Thyroid gland (tissue), 4 donors: ENCODE measurements around the gene FREY1.

Experiments used
- POLR2A ChIP-seq, 2 donors: fragments of 450-650 bp; IDR thresholded peaks; one replicate each; pipeline ENCODE4 v1.6.1; 2017; ENCODE audit warnings: antibody characterized with exemption in 2 of 2, mild to moderate bottlenecking in 2 of 2, moderate library complexity in 1 of 2
- TF ChIP-seq, protein P1 (sequence below), 6 experiments: fragments of 200-600 bp in 3 of 6; fragments of 450-650 bp in 3 of 6; sonication (generic) in 3 of 6; IDR thresholded peaks; one replicate each; pipeline ENCODE4 v1.5.1; 2016 to 2019; ENCODE audit warnings: antibody characterized with exemption in 6 of 6, mild to moderate bottlenecking in 2 of 6, inconsistent platforms in 1 of 6, moderate library complexity in 1 of 6

DNA sequence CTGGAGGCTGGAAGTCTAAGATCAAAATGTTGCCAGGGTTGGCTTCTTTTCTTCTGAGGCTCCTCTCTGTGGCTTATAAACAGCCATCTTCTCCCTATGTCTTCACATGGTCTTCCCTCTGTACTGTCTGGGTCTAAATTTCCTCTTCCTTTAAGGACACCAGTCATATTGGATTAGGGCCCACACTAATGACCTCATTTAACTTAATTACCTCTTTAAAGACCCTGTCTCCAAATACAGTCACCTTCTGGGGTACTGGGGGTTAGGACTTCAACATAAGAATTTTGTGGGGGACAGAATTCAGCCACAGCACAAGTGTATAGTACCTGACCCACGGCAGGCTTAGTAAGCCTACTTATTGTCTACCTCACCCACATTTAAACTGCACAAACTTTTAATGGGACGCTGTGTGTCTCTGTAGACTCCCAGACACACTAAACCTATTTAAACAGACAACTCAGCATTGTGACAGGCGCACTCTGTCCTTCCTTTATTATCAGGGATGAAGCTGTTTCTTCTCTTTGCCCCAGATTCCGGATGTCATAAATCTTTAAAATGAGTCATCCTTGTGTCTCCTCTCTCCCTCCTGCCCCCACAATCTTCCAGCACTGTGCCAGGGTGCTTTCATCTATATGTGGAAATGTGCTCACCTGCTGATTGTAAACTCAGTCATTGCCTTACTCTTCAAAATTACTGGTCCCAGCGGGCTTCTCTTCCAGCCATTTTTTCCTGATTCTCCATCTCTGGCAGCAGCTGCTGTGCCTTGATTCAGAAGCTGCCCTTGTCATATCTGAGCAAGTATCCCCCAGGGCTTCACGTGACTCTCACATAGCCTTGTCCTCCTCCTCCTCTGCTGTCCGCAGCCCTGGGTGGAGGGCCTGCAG lies 27.0 kb downstream of the FREY1 start:
- TF ChIP-seq, protein P1, sequence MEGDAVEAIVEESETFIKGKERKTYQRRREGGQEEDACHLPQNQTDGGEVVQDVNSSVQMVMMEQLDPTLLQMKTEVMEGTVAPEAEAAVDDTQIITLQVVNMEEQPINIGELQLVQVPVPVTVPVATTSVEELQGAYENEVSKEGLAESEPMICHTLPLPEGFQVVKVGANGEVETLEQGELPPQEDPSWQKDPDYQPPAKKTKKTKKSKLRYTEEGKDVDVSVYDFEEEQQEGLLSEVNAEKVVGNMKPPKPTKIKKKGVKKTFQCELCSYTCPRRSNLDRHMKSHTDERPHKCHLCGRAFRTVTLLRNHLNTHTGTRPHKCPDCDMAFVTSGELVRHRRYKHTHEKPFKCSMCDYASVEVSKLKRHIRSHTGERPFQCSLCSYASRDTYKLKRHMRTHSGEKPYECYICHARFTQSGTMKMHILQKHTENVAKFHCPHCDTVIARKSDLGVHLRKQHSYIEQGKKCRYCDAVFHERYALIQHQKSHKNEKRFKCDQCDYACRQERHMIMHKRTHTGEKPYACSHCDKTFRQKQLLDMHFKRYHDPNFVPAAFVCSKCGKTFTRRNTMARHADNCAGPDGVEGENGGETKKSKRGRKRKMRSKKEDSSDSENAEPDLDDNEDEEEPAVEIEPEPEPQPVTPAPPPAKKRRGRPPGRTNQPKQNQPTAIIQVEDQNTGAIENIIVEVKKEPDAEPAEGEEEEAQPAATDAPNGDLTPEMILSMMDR (IDR thresholded peaks at IDR 0.05), result no peak
- TF ChIP-seq POLR2A (IDR thresholded peaks at IDR 0.05), result no peak
